Measurements from ENCODE around the gene ZDHHC19. TPM values are rescaled to one million over a fixed set of nuclear protein-coding genes. Genes with fewer than 3 reads are reported as not detected.

ZDHHC19 gene
- polyA plus RNA-seq, 1 donor from 2014 or later, result 3.8 TPM

GRCh38 chr3:196177967-196178366 lies 33.2 kb downstream of the ZDHHC19 start:
- no peaks in the 10 kb centered on the region for H3K27me3 ChIP-seq (ENCODE audit: insufficient read depth, low read depth, low read length)
- TF ChIP-seq MXI1 (conservative IDR thresholded peaks at IDR 0.05; ENCODE audit: poor library complexity, severe bottlenecking), result no peak
- no peak for TF ChIP-seq EP300 (conservative IDR thresholded peaks at IDR 0.05; ENCODE audit: poor library complexity, severe bottlenecking)
- TF ChIP-seq POLR2AphosphoS5 (IDR thresholded peaks at IDR 0.05), result no peak
- no peak for TF ChIP-seq REST (IDR thresholded peaks at IDR 0.05; ENCODE audit: borderline replicate concordance)
- TF ChIP-seq SMC3 (conservative IDR thresholded peaks at IDR 0.05; ENCODE audit: poor library complexity), result no peak
- no peak for TF ChIP-seq EZH2 (IDR thresholded peaks at IDR 0.05; ENCODE audit: borderline replicate concordance, insufficient read depth, low read length, poor library complexity, severe bottlenecking)
- TF ChIP-seq RAD21 (conservative IDR thresholded peaks at IDR 0.05), result no peak
- TF ChIP-seq TAF1 (IDR thresholded peaks at IDR 0.05; ENCODE audit: low read depth), result no peak
- TF ChIP-seq CTCF (IDR thresholded peaks at IDR 0.05; ENCODE audit: poor library complexity, severe bottlenecking), result no peak
- H3K9me3 ChIP-seq (ENCODE audit: low read length), result no peaks in the 10 kb centered on the region
- H3K79me2 ChIP-seq (replicated peaks; ENCODE audit: insufficient read depth, low read length), result no peaks in the 10 kb centered on the region
- no peak overlapping the region for H2AFZ ChIP-seq (ENCODE audit: low read depth, low read length)
- H4K20me1 ChIP-seq (ENCODE audit: insufficient read depth), result no peaks in the 10 kb centered on the region
- H3K9ac ChIP-seq (ENCODE audit: low read length), result no peak overlapping the region
- no peak overlapping the region for H3K27ac ChIP-seq (ENCODE audit: low read length)
- no peaks in the 10 kb centered on the region for H3K9me2 ChIP-seq (ENCODE audit: insufficient read depth, low read length)
- no peaks in the 10 kb centered on the region for H3K36me3 ChIP-seq (ENCODE audit: insufficient read depth, low read length)
- no peak overlapping the region for H3K4me3 ChIP-seq (ENCODE audit: low read length)
- H3K4me2 ChIP-seq (ENCODE audit: low read length), result no peak overlapping the region
- H3F3A ChIP-seq (ENCODE audit: insufficient read depth, low read length, poor library complexity, severe bottlenecking), result no peaks in the 10 kb centered on the region

- H3K27ac ChIP-seq (ENCODE audit: low read length), result no peak overlapping the region
- no peak overlapping the region for H3K4me3 ChIP-seq (ENCODE audit: low read length)
- no peak overlapping the region for H3K4me2 ChIP-seq (ENCODE audit: low read length)
- H3K9ac ChIP-seq (ENCODE audit: low read length), result no peak overlapping the region
- H2AFZ ChIP-seq (ENCODE audit: low read depth, low read length), result no peak overlapping the region
- H3F3A ChIP-seq (ENCODE audit: insufficient read depth, low read length, poor library complexity, severe bottlenecking), result no peaks in the 10 kb centered on the region
- H3K27me3 ChIP-seq (ENCODE audit: insufficient read depth, low read depth, low read length), result no peaks in the 10 kb centered on the region
- no peak for TF ChIP-seq CTCF (IDR thresholded peaks at IDR 0.05; ENCODE audit: poor library complexity, severe bottlenecking)
- no peak for TF ChIP-seq RAD21 (conservative IDR thresholded peaks at IDR 0.05)
- no peaks in the 10 kb centered on the region for H3K79me2 ChIP-seq (replicated peaks; ENCODE audit: insufficient read depth, low read length)
- no peaks in the 10 kb centered on the region for H4K20me1 ChIP-seq (ENCODE audit: insufficient read depth)
- no peaks in the 10 kb centered on the region for H3K36me3 ChIP-seq (ENCODE audit: insufficient read depth, low read length)
- no peaks in the 10 kb centered on the region for H3K9me3 ChIP-seq (ENCODE audit: low read length)
- H3K9me2 ChIP-seq (ENCODE audit: insufficient read depth, low read length), result no peaks in the 10 kb centered on the region
Measured at GRCh38 chr3:196177567-196177966, 33.6 kb downstream of the ZDHHC19 start.
